HEK293T (cell line): ENCODE data around the gene RTKN2.
"Not testable (repeated sequence)": the region's sequence is repeated elsewhere in the genome, so short reads cannot be mapped to it uniquely, and the experiment has no call there.

ENCODE experiments used
- ARNT ChIP-seq: fragments of 450-650 bp; IDR thresholded peaks from 2 replicates; pipeline ENCODE4 v1.6.1; 2017; ENCODE audit warnings: mild to moderate bottlenecking
- BHLHE40 ChIP-seq: fragments of 450-650 bp; IDR thresholded peaks from 2 replicates; pipeline ENCODE4 v1.6.1; 2016; ENCODE audit warnings: mild to moderate bottlenecking, moderate library complexity, borderline replicate concordance
- CTBP1 ChIP-seq: fragments of 450-650 bp; IDR thresholded peaks from 2 replicates; pipeline ENCODE4 v1.6.1; 2016; ENCODE audit warnings: borderline replicate concordance
- ELF4 ChIP-seq: fragments of 450-650 bp; IDR thresholded peaks from 2 replicates; pipeline ENCODE4 v1.6.1; 2017; ENCODE audit warnings: antibody characterized with exemption
- FOXA1 ChIP-seq: fragments of 450-650 bp; IDR thresholded peaks from 2 replicates; pipeline ENCODE4 v1.6.1; 2016; ENCODE audit warnings: mild to moderate bottlenecking
- FOXK2 ChIP-seq: fragments of 450-650 bp; IDR thresholded peaks from 2 replicates; pipeline ENCODE4 v1.6.1; 2016; ENCODE audit warnings: mild to moderate bottlenecking
- FOXM1 ChIP-seq: fragments of 450-650 bp; IDR thresholded peaks from 2 replicates; pipeline ENCODE4 v1.6.1; 2017; ENCODE audit warnings: mild to moderate bottlenecking, borderline replicate concordance
- HDGF ChIP-seq: fragments of 450-650 bp; IDR thresholded peaks from 2 replicates; pipeline ENCODE4 v1.6.1; 2017; ENCODE audit warnings: antibody characterized with exemption, borderline replicate concordance
- L3MBTL2 ChIP-seq: fragments of 450-650 bp; conservative IDR thresholded peaks from 2 replicates; pipeline ENCODE4 v1.6.1; 2016; ENCODE audit warnings: mild to moderate bottlenecking
- LEF1 ChIP-seq: fragments of 450-650 bp; IDR thresholded peaks from 2 replicates; pipeline ENCODE4 v1.6.1; 2017; ENCODE audit warnings: mild to moderate bottlenecking, borderline replicate concordance
- NFRKB ChIP-seq: fragments of 450-650 bp; IDR thresholded peaks from 2 replicates; pipeline ENCODE4 v1.6.1; 2016; ENCODE audit warnings: mild to moderate bottlenecking, moderate library complexity
- SP1 ChIP-seq: fragments of 450-650 bp; IDR thresholded peaks from 2 replicates; pipeline ENCODE4 v1.6.1; 2017
- SUZ12 ChIP-seq: fragments of 450-650 bp; IDR thresholded peaks from 2 replicates; pipeline ENCODE4 v1.6.1; 2016; ENCODE audit warnings: mild to moderate bottlenecking
- ZNF384 ChIP-seq: fragments of 450-650 bp; IDR thresholded peaks from 2 replicates; pipeline ENCODE4 v1.6.1; 2016

GRCh38 chr10:62242965-62243646 lies 25.5 kb downstream of the RTKN2 start:
- not testable (repeated sequence) for TF ChIP-seq SP1, SUZ12, ZNF384, BHLHE40, NFRKB, FOXM1, CTBP1, FOXA1, ELF4, ARNT, FOXK2, HDGF, L3MBTL2, LEF1
